ENCODE results near the gene PLK3.

- TF ChIP-seq POLR2A (IDR thresholded peaks at IDR 0.05) (no peak), CTCF (IDR thresholded peaks at IDR 0.05) (no peak)
Measured at GRCh38 chr1:44803312-44804095, 3.3 kb downstream of the PLK3 start.

All from uterus (tissue), 2 donors.